Measurements from ENCODE around the gene SENP1.

- TF ChIP-seq, protein P1, sequence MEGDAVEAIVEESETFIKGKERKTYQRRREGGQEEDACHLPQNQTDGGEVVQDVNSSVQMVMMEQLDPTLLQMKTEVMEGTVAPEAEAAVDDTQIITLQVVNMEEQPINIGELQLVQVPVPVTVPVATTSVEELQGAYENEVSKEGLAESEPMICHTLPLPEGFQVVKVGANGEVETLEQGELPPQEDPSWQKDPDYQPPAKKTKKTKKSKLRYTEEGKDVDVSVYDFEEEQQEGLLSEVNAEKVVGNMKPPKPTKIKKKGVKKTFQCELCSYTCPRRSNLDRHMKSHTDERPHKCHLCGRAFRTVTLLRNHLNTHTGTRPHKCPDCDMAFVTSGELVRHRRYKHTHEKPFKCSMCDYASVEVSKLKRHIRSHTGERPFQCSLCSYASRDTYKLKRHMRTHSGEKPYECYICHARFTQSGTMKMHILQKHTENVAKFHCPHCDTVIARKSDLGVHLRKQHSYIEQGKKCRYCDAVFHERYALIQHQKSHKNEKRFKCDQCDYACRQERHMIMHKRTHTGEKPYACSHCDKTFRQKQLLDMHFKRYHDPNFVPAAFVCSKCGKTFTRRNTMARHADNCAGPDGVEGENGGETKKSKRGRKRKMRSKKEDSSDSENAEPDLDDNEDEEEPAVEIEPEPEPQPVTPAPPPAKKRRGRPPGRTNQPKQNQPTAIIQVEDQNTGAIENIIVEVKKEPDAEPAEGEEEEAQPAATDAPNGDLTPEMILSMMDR (IDR thresholded peaks at IDR 0.05): no peak
- TF ChIP-seq POLR2A (IDR thresholded peaks at IDR 0.05): no peak
These were observed 4.9 kb upstream of the SENP1 start for GRCh38 chr12:48110691-48111311.
